GM12892 (cell line): ENCODE measurements around the gene UBE2E1.

ENCODE experiments used
- DNase-seq: peaks from one replicate; pipeline ENCODE4 v3.0.0; 2011; ENCODE audit not compliant: insufficient read length
- FAIRE-seq: peaks from 2 replicates; lab custom pipeline; 2011; peaks lifted over from hg19 to GRCh38; lab: Jason Lieb, UNC
- POLR2A ChIP-seq: IDR thresholded peaks from 2 replicates; pipeline ENCODE4 v1.6.1; 2011; ENCODE audit warnings: low read depth, low read length, control low read depth
- POLR2AphosphoS5 ChIP-seq: IDR thresholded peaks from 2 replicates; pipeline ENCODE4 v1.6.1; 2011; ENCODE audit warnings: low read depth, low read length, control low read depth
- TAF1 ChIP-seq: IDR thresholded peaks from 2 replicates; pipeline ENCODE4 v1.6.1; 2011; ENCODE audit warnings: low read depth, mild to moderate bottlenecking, control low read depth, low read length, borderline replicate concordance

The UBE2E1 gene

DNA sequence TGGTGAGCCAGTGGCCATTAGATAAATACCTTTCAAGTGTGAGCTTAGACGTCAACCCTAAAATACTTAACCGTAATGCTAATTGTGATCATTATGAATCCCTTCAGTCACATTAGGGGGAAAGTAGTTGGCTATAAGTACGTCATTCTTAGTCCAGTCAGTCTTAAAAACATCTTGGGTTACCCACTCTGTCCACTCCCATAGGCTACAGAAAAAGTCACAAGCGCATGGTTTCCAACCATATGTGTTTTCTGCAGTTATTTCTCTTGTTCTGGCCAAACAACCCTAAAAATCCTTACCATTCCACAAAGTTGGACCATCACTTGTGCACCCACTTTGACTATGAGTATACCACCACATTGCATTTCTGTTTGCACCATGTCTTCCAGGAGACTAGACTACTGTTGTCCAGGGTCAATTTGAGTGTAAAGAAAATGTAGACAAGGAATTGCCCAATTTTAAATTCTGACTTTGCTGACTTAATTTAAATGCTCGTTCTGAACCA, 114.4 kb downstream of the UBE2E1 start:
- no peak for DNase-seq
- no peak for TF ChIP-seq POLR2A
- no peak for TF ChIP-seq TAF1
- TF ChIP-seq POLR2AphosphoS5, result peak; percentile 63
- no peak for FAIRE-seq

DNA sequence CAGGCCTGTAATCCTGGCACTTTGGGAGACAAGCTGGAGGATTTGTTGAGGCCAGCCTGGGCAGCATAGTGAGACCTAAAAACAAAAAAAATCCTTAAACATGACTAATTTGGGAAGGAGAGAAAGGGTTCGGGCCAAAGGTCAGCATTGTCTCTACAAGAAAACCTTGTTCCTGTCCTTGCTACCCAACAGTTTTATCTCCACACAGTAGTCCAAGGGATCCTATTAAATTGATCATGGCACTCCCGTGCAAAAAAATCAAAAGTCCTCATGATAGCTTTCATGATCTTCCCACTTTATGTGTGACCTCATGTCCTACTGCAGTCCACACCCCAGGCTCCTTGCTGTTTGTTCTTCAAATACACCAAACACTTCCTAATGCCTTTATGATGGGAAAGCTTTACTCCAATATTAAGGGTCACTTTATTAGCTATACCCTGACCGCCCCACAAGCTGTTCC, 115.3 kb downstream of the UBE2E1 start:
- no peak for DNase-seq
- TF ChIP-seq TAF1 (no peak), POLR2A (peak; percentile 71), POLR2AphosphoS5 (peak; percentile 75; the same call in 1 of the 2 replicates)
- no peak for FAIRE-seq

DNA sequence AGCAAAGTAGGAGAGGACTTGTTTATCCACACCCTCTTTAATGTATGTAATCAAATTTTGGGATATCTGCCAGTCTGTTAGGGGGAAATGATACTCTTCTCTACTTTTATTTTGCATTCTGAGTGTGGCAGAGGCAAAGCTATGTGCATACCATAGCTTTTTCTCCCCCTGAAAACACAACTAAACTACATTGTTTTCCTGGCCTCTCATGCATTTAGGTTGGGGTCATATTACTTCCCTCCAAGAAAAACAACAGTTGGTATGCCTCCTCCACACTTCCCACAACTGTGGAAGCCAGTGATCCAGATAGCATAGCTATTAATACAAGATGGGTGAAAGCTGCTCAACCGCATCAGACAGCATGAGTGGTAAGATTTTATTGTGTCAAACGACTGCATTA, 118.0 kb downstream of the UBE2E1 start:
- TF ChIP-seq TAF1, result no peak
- no peak for TF ChIP-seq POLR2A
- no peak for TF ChIP-seq POLR2AphosphoS5
- FAIRE-seq (no peak), DNase-seq (no peak)

DNA sequence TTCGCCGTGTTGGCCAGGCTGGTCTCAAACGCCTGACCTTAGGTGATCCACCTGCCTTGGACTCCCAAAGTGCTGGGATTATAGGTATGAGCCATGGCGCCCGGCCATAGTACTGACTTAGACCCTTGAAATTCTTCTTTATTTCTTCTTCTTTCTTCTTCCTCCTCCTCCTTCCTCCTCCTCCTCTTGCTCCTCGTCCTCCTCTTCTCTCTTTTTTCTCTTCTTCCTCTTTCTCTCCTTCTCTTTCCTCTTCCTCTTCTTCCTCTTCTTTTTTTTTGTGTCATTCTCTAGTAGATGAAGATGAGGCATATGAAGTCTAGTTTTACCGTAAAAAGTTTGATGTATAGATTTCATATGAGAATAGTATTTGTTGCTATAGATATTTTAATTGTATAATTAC, 120.5 kb downstream of the UBE2E1 start:
- TF ChIP-seq POLR2AphosphoS5 (no peak), TAF1 (no peak), POLR2A (no peak)
- DNase-seq, result no peak

DNA sequence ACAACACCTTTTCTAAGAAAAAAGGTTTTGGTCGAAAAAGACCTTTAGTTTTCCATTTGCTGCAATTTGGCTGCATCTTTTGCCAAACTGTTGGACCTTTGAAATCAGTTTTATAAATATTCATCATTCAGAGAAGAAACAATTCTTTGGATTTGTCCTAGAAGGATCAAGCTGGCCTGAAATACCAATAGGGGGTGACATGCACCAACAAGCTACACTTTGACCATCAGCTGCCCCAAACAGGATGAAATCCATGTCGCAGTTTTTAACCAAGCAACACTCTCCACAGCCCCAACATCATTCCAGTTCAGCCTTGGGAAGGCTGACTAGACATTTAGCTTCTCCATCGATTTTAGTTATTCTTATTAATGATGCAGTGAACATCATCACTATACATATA, 121.0 kb downstream of the UBE2E1 start:
- no peak for FAIRE-seq
- TF ChIP-seq TAF1 (no peak), POLR2AphosphoS5 (no peak), POLR2A (no peak)
- no peak for DNase-seq

More for the DNA sequence above, 120.5 kb downstream of the UBE2E1 start:
- no peak for FAIRE-seq

DNA sequence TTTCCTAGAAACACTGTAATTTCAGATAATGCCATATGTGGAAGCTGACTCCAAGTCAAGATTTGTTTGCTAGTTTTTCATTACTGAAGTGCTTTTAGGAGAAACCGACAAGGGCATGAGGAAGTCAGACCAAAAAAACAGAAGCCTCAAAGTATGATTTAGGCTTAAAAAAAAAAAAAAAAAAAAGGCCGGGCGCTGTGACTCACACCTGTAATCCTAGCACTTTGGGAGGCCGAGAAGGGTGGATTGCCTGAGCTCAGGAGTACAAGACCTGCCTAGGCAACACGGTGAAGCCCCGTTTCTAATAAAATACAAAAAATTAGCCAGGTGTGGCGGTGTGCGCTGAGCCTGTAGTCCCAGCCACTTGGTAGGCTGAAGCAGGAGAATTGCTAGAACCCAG, 122.8 kb downstream of the UBE2E1 start:
- TF ChIP-seq TAF1 (no peak), POLR2AphosphoS5 (no peak), POLR2A (no peak)
- FAIRE-seq, result no peak
- DNase-seq, result no peak

DNA sequence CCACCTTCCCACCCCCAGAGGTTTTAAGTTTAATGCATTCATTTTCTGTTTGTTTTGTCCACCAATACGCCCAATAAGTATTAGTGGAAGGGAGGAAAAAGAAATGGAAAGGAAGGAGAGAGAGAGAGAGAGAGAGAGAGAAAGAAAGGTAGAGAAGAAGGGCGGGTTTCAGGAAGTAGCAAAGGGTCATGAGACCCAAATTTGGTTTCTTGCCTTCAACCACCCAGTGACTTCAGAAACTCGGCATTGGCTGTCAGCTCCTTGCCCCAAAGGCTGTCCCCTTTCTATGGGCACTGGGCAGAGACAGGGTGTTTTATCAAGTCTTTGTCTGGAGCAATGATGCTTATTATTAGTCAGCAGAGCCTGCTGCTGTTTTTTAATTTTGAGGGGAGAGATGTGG, 125.8 kb downstream of the UBE2E1 start:
- FAIRE-seq, result no peak
- no peak for TF ChIP-seq POLR2A
- TF ChIP-seq POLR2AphosphoS5, result no peak
- TF ChIP-seq TAF1, result no peak
- DNase-seq, result no peak

DNA sequence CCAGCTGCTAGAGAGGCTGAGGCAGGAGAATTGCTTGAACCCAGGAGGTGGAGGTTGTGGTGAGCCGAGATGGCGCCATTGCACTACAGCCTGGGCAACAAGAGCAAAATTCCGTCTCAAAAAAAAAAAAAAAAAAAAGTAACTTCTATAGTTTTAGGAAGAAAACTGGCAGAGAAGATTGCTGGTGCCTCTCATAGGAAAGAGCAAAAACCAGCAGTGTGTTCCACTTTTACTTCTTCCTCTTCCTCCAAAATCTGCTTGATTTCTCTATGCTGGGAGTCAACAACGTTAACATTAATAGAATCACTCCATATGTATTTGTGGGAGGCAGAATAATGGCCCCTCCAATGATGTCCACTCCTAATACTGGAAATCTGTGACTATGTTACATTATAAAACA, 126.8 kb downstream of the UBE2E1 start:
- FAIRE-seq (no peak), DNase-seq (no peak)
- TF ChIP-seq POLR2A (no peak), POLR2AphosphoS5 (no peak), TAF1 (no peak)

DNA sequence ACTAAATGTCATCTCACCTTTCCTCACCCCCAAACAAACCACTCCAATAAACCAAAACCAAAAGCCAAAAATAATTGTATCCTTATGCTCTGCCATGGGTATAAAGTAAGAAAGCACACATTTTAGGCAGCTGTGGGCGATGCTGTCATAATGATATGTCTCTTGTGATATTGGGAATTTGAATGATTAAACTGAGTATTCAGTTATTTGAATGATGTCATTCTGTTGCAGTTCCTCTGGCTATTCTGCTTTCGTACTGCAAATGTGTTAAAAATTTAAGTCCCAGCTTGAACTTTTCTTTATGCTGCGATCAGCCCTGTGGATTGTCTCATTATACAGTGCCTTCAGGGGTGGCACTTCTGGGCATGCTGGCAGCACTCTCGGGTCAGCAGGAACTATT, 128.5 kb downstream of the UBE2E1 start:
- TF ChIP-seq POLR2A (no peak), TAF1 (no peak)
- FAIRE-seq, result peak; percentile 54
- DNase-seq, result no peak

DNA sequence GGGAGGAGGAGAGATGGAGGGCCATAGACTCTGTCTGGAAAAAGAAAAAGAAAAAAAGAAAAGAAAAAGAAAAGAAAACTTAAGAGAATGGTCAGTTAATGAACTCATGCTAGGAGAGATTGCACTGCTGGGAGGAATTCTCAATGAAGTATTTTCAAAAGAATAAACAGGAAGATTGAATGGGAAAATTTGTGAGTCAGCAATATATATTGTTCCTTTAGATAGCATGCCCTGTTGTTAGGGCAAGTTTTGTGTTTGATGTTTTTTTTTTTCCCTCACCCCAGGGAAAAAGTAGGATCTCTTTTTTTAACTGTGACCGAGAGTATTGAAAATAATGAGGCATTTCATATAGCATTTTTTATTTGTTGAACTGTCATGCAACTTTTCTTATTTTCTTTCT, 131.5 kb downstream of the UBE2E1 start:
- no peak for FAIRE-seq
- DNase-seq, result no peak
- TF ChIP-seq TAF1, result no peak
- TF ChIP-seq POLR2AphosphoS5, result no peak
- TF ChIP-seq POLR2A, result no peak

DNA sequence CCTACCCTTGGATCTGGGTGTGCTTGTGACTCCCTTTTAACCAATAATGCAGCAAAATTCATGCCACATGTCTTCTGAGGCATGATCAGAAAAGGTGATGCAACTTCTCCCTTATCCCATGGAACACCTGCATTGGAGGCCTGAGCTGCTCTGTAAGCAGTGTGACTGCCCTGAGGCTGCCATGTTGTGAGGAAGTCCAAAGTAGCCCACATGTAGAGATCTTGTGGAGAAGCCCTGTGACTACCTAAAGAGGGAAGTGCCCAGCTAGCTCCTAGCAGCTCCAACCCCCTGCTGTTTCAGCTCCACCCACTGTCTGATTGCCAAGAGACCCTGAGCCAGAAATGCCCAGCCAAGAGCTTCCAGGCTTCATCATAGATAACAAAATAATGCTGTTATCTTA, 132.9 kb downstream of the UBE2E1 start:
- TF ChIP-seq POLR2A (no peak), TAF1 (no peak), POLR2AphosphoS5 (no peak)
- FAIRE-seq (no peak), DNase-seq (no peak)

DNA sequence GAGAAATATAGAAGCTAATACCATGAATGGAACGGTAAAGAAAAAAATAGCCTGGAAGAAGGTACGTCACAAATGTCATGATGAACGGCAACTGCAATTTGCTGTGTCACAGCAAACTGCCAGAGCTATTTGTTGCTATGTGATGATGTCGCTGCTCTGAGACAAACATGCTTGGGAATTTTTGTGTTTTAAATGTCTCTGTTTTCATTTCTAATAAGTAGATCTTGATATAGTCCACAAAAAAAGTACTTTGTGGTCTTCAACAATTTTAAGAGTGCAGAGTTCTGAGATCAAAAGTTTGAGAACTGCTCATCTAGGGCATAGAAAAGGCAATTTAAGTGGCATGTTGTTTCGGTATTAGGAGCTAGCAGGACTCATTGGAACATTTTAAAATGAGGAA, 135.0 kb downstream of the UBE2E1 start:
- TF ChIP-seq TAF1 (no peak), POLR2AphosphoS5 (no peak), POLR2A (no peak)
- DNase-seq, result no peak
- no peak for FAIRE-seq
